Choroid plexus epithelial cell (primary cell): ENCODE measurements around the gene IMMP2L.

Experiments
- DNase-seq: peaks from one replicate; pipeline ENCODE4 v3.0.0-alpha.2; 2010; ENCODE audit warnings: low read depth
- H3K4me3 ChIP-seq: 2 replicates; pipeline ENCODE4 v1.5.1; 2011; ENCODE audit warnings: low read depth, mild to moderate bottlenecking, control low read depth, low read length, moderate library complexity
- CTCF ChIP-seq: conservative IDR thresholded peaks from 2 replicates; pipeline ENCODE4 v1.5.1; 2011; ENCODE audit warnings: low read depth, mild to moderate bottlenecking, control low read depth, inconsistent platforms, low read length, moderate library complexity

Gene IMMP2L

DNA sequence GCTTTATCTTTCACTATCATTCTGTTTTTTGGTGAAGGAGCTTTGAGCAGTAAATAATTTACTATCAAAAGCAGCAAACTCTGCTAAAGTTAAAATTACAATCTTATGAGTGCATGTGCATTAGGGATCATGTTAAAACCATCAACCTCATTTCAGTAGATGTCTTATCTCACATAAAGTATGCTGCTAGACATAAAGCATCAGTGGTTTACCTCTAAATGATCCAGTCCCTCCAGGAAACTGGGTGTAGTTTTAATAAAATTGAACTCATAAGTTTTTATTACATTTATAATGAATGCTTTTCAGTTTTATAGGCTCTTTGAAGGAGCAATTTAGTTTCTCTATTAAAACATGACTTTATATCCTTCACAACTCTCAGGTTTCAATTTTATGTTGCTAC, 362.6 kb downstream of the IMMP2L start:
- DNase-seq = peak; percentile 33

GRCh38 chr7:111198255-111198654, 364.0 kb downstream of the IMMP2L start:
- no peak overlapping the region for H3K4me3 ChIP-seq
- DNase-seq = peak; percentile 100
- TF ChIP-seq CTCF = no peak

More for the DNA sequence above, 362.6 kb downstream of the IMMP2L start:
- no peak overlapping the region for H3K4me3 ChIP-seq
- TF ChIP-seq CTCF = no peak

- no peak for DNase-seq
- no peak for TF ChIP-seq CTCF
- H3K4me3 ChIP-seq = no peak overlapping the region
Measured at GRCh38 chr7:111196655-111197054, 365.6 kb downstream of the IMMP2L start.

DNA sequence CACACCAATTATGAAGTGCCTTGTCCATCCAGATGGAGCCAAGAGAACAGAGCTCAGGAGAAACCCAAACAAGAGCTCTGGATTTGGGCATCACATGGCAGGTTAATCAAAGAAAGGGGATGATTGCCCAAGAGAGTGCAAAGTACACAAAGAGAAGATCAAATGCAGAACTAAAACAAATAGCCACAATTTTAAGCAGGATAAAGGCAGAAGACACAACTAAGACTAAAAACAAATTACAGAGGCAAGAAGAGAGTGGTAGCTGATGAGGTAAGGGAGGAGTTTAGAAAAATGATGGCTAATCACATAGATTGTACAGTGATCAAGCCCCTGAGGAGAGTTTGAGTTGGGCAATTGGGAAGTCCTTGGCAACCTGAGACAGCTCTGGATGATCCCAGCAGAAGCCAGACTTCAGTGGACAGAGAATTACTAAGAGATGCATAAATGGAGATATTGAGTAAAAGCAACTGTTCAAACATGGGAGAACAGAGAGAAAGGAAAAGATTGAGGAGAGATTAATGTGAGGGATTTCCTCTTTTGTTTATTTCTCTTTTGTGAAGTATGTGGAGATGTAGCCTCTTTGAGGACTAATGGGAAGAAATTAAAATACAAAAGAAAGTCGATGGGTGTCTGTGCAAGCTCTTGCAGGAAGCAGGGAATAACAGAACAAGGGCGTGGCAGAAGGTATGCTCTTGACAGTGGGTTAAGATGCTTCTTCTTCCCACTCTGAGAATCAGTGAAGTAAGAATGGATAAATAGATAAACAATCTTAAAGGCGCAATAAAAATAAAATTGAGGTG, 369.5 kb downstream of the IMMP2L start:
- H3K4me3 ChIP-seq = no peak overlapping the region
- DNase-seq = no peak
- TF ChIP-seq CTCF = no peak

DNA sequence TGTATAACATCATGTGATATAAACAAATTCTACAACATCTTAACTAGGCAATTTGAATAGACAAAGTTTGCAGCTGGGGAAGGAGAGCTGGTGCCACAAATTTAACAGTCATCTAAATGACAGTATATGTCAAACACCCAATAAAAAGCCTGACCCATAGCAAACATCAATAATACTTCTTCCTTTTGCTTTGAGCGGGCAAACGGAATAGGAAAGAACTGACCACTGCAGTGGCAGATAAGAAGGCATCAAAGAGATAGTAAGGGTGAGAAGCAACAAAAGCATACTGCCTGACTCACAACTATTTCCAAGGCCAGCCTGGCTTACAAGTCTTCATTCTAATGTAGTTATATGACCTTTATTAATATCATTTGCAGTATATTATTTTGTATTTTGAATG, 371.5 kb downstream of the IMMP2L start:
- no peak for TF ChIP-seq CTCF
- H3K4me3 ChIP-seq = no peak overlapping the region
- DNase-seq = no peak

DNA sequence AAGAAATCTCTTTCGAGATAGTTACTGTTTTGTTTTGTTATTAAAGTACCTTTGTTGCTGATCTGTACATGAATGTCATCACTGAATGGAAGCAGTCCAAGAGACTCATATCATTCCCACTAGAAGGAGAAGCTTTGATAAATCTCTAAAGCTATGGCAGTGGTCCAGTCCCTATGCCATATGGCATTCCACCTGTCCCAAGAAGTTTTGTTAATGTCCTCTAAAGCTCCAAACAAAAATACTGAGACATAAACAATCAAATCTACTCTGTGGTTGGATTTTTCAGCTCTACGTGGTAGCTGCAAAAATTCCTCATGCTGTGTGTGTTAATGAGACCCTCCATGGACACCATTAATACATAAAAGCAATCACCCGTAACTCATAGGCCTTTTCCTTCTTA, 377.3 kb downstream of the IMMP2L start:
- TF ChIP-seq CTCF = no peak
- no peak for DNase-seq

GRCh38 chr7:111183321-111183720, 379.0 kb downstream of the IMMP2L start:
- no peak for TF ChIP-seq CTCF
- no peak overlapping the region for H3K4me3 ChIP-seq
- DNase-seq = no peak

More for the DNA sequence above, 377.3 kb downstream of the IMMP2L start:
- no peak overlapping the region for H3K4me3 ChIP-seq
